Esophagus muscularis mucosa (tissue), 4 donors: ENCODE measurements around the gene PTPN12.

Source experiments
- CTCF ChIP-seq, 3 experiments: fragments of 200-600 bp in 2 of 3; fragments of 450-650 bp in 1 of 3; sonication (generic) in 2 of 3; IDR thresholded peaks; one replicate each; pipeline ENCODE4 v1.5.1; 2017 to 2019; ENCODE audit warnings: antibody characterized with exemption in 3 of 3, mild to moderate bottlenecking in 2 of 3, moderate library complexity in 1 of 3
- EP300 ChIP-seq: sonication (generic); formaldehyde crosslinking; IDR thresholded peaks from one replicate; pipeline ENCODE4 v1.6.1; 2017; ENCODE audit warnings: antibody characterized with exemption
- POLR2A ChIP-seq: fragments of 450-650 bp; IDR thresholded peaks from one replicate; pipeline ENCODE4 v1.6.1; 2017; ENCODE audit warnings: antibody characterized with exemption, moderate library complexity, mild to moderate bottlenecking, low read depth
- POLR2AphosphoS5 ChIP-seq, 2 donors: sonication (generic); formaldehyde crosslinking; IDR thresholded peaks; one replicate each; pipeline ENCODE4 v1.6.1; 2017; ENCODE audit warnings: antibody characterized with exemption in 2 of 2

- TF ChIP-seq CTCF (IDR thresholded peaks at IDR 0.05) (no peak), POLR2A (no peak), EP300 (no peak), POLR2AphosphoS5 (IDR thresholded peaks at IDR 0.05) (no peak)
Observed at GRCh38 chr7:77550586-77550985, 13.5 kb downstream of the PTPN12 start.
